ENCODE results near the gene XYLT1.
"Not testable (repeated sequence)": the region's sequence is repeated elsewhere in the genome, so short reads cannot be mapped to it uniquely, and the experiment has no call there.

The XYLT1 gene

GRCh38 chr16:17435318-17435717 is 35.4 kb downstream of the XYLT1 start:
- no peak for DNase-seq (ENCODE audit: low read depth, low spot score)

GRCh38 chr16:17433577-17434451 is 36.9 kb downstream of the XYLT1 start:
- H3K27ac ChIP-seq: no peak overlapping the region
- no peak for DNase-seq (ENCODE audit: low read depth, low spot score)

More at GRCh38 chr16:17435318-17435717, 35.4 kb downstream of the XYLT1 start:
- no peak overlapping the region for H3K27ac ChIP-seq

GRCh38 chr16:17432901-17433576 is 37.7 kb downstream of the XYLT1 start:
- H3K27ac ChIP-seq: no peak overlapping the region
- no peak for DNase-seq (ENCODE audit: low read depth, low spot score)

GRCh38 chr16:17431968-17432625 is 38.7 kb downstream of the XYLT1 start:
- no peak overlapping the region for H3K27ac ChIP-seq
- no peak for DNase-seq (ENCODE audit: low read depth, low spot score)

GRCh38 chr16:17431012-17431411 is 39.7 kb downstream of the XYLT1 start:
- DNase-seq (ENCODE audit: low read depth, low spot score): no peak
- no peak overlapping the region for H3K27ac ChIP-seq

GRCh38 chr16:17426451-17426850 is 44.3 kb downstream of the XYLT1 start:
- peak; percentile 14 for DNase-seq (ENCODE audit: low read depth, low spot score)

GRCh38 chr16:17424771-17425170 is 46.0 kb downstream of the XYLT1 start:
- no peak overlapping the region for H3K27ac ChIP-seq
- no peak for DNase-seq (ENCODE audit: low read depth, low spot score)

More at GRCh38 chr16:17426451-17426850, 44.3 kb downstream of the XYLT1 start:
- H3K27ac ChIP-seq: no peak overlapping the region

GRCh38 chr16:17423221-17423620 is 47.5 kb downstream of the XYLT1 start:
- H3K27ac ChIP-seq: no peak overlapping the region
- DNase-seq (ENCODE audit: low read depth, low spot score): no peak

- no peak for DNase-seq (ENCODE audit: low read depth, low spot score)
- H3K27ac ChIP-seq: no peak overlapping the region
These were observed 49.9 kb downstream of the XYLT1 start for GRCh38 chr16:17420816-17421215.

- H3K27ac ChIP-seq: no peak overlapping the region
- no peak for DNase-seq (ENCODE audit: low read depth, low spot score)
These were observed 51.5 kb downstream of the XYLT1 start for GRCh38 chr16:17419266-17419665.

- no peak overlapping the region for H3K27ac ChIP-seq
- DNase-seq (ENCODE audit: low read depth, low spot score): no peak
These were observed 53.0 kb downstream of the XYLT1 start for GRCh38 chr16:17417740-17418139.

- no peak overlapping the region for H3K27ac ChIP-seq
- no peak for DNase-seq (ENCODE audit: low read depth, low spot score)
These were observed 54.1 kb downstream of the XYLT1 start for GRCh38 chr16:17416461-17417311.

- no peak overlapping the region for H3K27ac ChIP-seq
- DNase-seq (ENCODE audit: low read depth, low spot score): no peak
These were observed 55.8 kb downstream of the XYLT1 start for GRCh38 chr16:17414916-17415315.

GRCh38 chr16:17414421-17414820 is 56.3 kb downstream of the XYLT1 start:
- no peak for DNase-seq (ENCODE audit: low read depth, low spot score)
- no peak overlapping the region for H3K27ac ChIP-seq

GRCh38 chr16:17413508-17413907 is 57.3 kb downstream of the XYLT1 start:
- no peak for DNase-seq (ENCODE audit: low read depth, low spot score)
- H3K27ac ChIP-seq: no peak overlapping the region

GRCh38 chr16:17412791-17413190 is 58.0 kb downstream of the XYLT1 start:
- no peak for DNase-seq (ENCODE audit: low read depth, low spot score)
- no peak overlapping the region for H3K27ac ChIP-seq

GRCh38 chr16:17412221-17412620 is 58.5 kb downstream of the XYLT1 start:
- no peak overlapping the region for H3K27ac ChIP-seq
- no peak for DNase-seq (ENCODE audit: low read depth, low spot score)

GRCh38 chr16:17411263-17411662 is 59.5 kb downstream of the XYLT1 start:
- no peak for DNase-seq (ENCODE audit: low read depth, low spot score)
- no peak overlapping the region for H3K27ac ChIP-seq

- DNase-seq (ENCODE audit: low read depth, low spot score); H3K27ac ChIP-seq: not testable (repeated sequence)
These were observed 60.4 kb downstream of the XYLT1 start for GRCh38 chr16:17410316-17410715.

GRCh38 chr16:17409894-17410293 is 60.9 kb downstream of the XYLT1 start:
- no peak overlapping the region for H3K27ac ChIP-seq
- no peak for DNase-seq (ENCODE audit: low read depth, low spot score)
